PC-3 (cell line): Measurements from ENCODE around the gene GCA. TPM values are rescaled to one million over a fixed set of nuclear protein-coding genes. Genes with fewer than 3 reads are reported as not detected.
A peak's percentile ranks its signal among the peaks of the same experiment; 100 is the strongest.

ENCODE experiments used
- ATAC-seq: fragments of 200-7000 bp; cut with Tn5 transposase; 2 replicates; pipeline ENCODE4 v1.9.1; 2020; ENCODE audit warnings: mild to moderate bottlenecking, moderate library complexity
- BruUV-seq: library from RNA; stranded (reverse); fragments of 400-500 nt; replicated peaks from 2 replicates; lab custom pipeline; 2021; lab: Mats Ljungman, UMichigan
- CTCF ChIA-PET: fragments of 300-600 bp; sonication (Branson Sonifier 250); formaldehyde crosslinking; loops from one replicate; lab custom pipeline; 2022; ENCODE audit warnings: antibody characterized with exemption; lab: Charles Lee
- POLR2A ChIA-PET: fragments of 300-600 bp; sonication (Branson Sonifier 250); formaldehyde crosslinking; loops from one replicate; lab custom pipeline; 2022; ENCODE audit warnings: antibody characterized with exemption; ENCODE audit not compliant: unreplicated experiment; lab: Charles Lee
- DNase-seq: peaks from one replicate; pipeline ENCODE4 v3.0.0-alpha.2; 2015
- H2AFZ ChIP-seq: fragments of 300-600 bp; sonication (generic); 2 replicates; pipeline ENCODE4 v1.6.0; 2016; ENCODE audit warnings: antibody characterized with exemption, low read length
- H3F3A ChIP-seq: fragments of 300-600 bp; sonication (generic); one replicate; pipeline ENCODE4 v1.6.0; 2017; ENCODE audit warnings: antibody characterized with exemption, low read length, control low read depth, mild to moderate bottlenecking; ENCODE audit not compliant: unreplicated experiment
- H3K27ac ChIP-seq: fragments of 300-600 bp; sonication (generic); 2 replicates; pipeline ENCODE4 v1.5.1; 2016; ENCODE audit warnings: mild to moderate bottlenecking, low read length
- H3K27me3 ChIP-seq: fragments of 300-600 bp; sonication (generic); 2 replicates; pipeline ENCODE4 v1.6.1; 2016; ENCODE audit warnings: low read length, mixed read lengths
- H3K36me3 ChIP-seq: fragments of 300-600 bp; sonication (generic); 2 replicates; pipeline ENCODE4 v1.6.1; 2016; ENCODE audit warnings: low read depth, mixed run types, low read length, mixed read lengths
- H3K4me1 ChIP-seq: fragments of 300-600 bp; sonication (generic); 2 replicates; pipeline ENCODE4 v1.5.1; 2016; ENCODE audit warnings: low read length; ENCODE audit not compliant: insufficient read depth
- H3K4me2 ChIP-seq: fragments of 300-600 bp; sonication (generic); 2 replicates; pipeline ENCODE4 v1.6.0; 2016; ENCODE audit warnings: low read length
- H3K4me3 ChIP-seq: fragments of 300-600 bp; sonication (generic); 2 replicates; pipeline ENCODE4 v1.5.1; 2016; ENCODE audit warnings: mild to moderate bottlenecking, low read length, mixed read lengths
- H3K79me2 ChIP-seq: fragments of 300-600 bp; sonication (generic); 2 replicates; pipeline ENCODE4 v1.6.1; 2017; ENCODE audit warnings: low read length, mixed read lengths
- H3K9ac ChIP-seq: fragments of 300-600 bp; sonication (generic); 2 replicates; pipeline ENCODE4 v1.6.0; 2016; ENCODE audit warnings: mild to moderate bottlenecking, low read length
- H3K9me2 ChIP-seq: fragments of 300-600 bp; sonication (generic); replicated peaks from 2 replicates; pipeline ENCODE4 v1.6.1; 2016; ENCODE audit warnings: mixed run types, low read length, mixed read lengths
- H3K9me3 ChIP-seq: fragments of 300-600 bp; sonication (generic); 2 replicates; pipeline ENCODE4 v1.6.1; 2016; ENCODE audit warnings: low read length, mixed read lengths
- H4K20me1 ChIP-seq: fragments of 300-600 bp; sonication (generic); 2 replicates; pipeline ENCODE4 v1.6.1; 2016; ENCODE audit warnings: low read length, mixed read lengths
- CTCF ChIP-seq: fragments of 300-600 bp; sonication (generic); conservative IDR thresholded peaks from 2 replicates; pipeline ENCODE4 v1.5.1; 2017; ENCODE audit warnings: antibody characterized with exemption, low read depth, mild to moderate bottlenecking, low read length
- EZH2 ChIP-seq: fragments of 300-600 bp; sonication (generic); IDR thresholded peaks from one replicate; pipeline ENCODE4 v1.6.1; 2017; ENCODE audit warnings: antibody characterized with exemption, mild to moderate bottlenecking, low read length; ENCODE audit not compliant: unreplicated experiment
- EZH2phosphoT487 ChIP-seq: fragments of 300-600 bp; sonication (generic); IDR thresholded peaks from 2 replicates; pipeline ENCODE4 v1.6.1; 2018; ENCODE audit warnings: mild to moderate bottlenecking, antibody characterized with exemption, low read length, borderline replicate concordance
- intact Hi-C: fragments of 100-400 bp; cut with micrococcal nuclease; formaldehyde crosslinking; loops from 2 replicates; pipeline ENCODE4 v1.9.0; 2023
- total RNA-seq: library from RNA; depleted of rRNA; stranded (reverse); fragments of >200 nt; gene quantifications from 2 replicates; pipeline ENCODE4 v1.2.3, GENCODE V29; 2014

GCA gene
- total RNA-seq, 1 experiment from 2014 or later, result 18.7 TPM

DNA sequence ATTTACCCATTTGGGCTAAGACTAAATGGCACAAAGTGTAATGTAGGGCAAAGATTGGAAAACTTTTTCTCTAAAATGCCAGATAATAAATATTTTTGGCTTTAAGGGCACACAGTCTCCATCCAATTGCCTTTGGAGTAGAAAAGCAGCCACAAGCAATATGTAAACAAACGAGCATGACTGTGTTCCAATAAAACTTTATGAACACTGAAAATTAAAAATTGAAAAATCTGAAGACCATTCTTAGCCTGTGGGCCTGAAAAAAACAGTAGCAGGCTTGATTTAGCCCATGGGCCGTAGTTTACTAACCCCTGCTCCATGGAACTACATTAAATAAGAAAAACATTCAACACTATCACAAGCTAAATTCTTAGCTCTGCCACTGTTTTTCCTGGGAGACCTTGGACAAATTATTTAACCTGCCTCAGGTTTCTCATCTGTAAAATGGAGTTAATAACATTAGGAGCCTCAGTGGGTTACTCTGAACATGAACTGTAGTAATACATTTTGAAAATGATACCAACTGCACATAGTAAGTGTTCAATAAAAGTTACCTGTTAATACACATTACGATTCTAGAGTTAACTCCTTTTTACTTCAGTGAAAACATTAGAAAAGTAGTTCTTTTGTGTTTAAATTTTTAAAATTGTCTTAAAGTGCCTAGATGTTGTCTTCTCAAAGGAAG is 26.7 kb upstream of the GCA start:
- peak overlapping the region; percentile 91 for H2AFZ ChIP-seq
- H3K27ac ChIP-seq, result no peak overlapping the region
- BruUV-seq, result no TSS peak
- peak overlapping the region; percentile 64; the same call in 1 of the 2 replicates for H3K9ac ChIP-seq
- ChIA-PET CTCF (interaction anchor here (0.7 kb wide), 1 partner anchor 950 kb away, joined by 3 read pairs; no protein-coding TSS in a partner anchor), POLR2A (interaction anchor here (0.6 kb wide), 1 partner anchor 1102 kb away, joined by 3 read pairs; no protein-coding TSS in a partner anchor)
- H3K79me2 ChIP-seq, result no peaks in the 10 kb centered on the region
- no peak for ATAC-seq
- no peaks in the 10 kb centered on the region for H3K36me3 ChIP-seq
- no peaks in the 10 kb centered on the region for H3F3A ChIP-seq
- no peaks in the 10 kb centered on the region for H3K9me2 ChIP-seq
- no peaks in the 10 kb centered on the region for H3K9me3 ChIP-seq
- peaks cover 24% of the 10 kb centered on the region for H3K4me1 ChIP-seq
- H3K4me2 ChIP-seq, result peak overlapping the region; percentile 82
- peak; percentile 25 for DNase-seq
- intact Hi-C loops, result no loop called here
- TF ChIP-seq EZH2phosphoT487 (no peak), EZH2 (no peak), CTCF (no peak)
- no peaks in the 10 kb centered on the region for H4K20me1 ChIP-seq
- peak overlapping the region; percentile 89 for H3K4me3 ChIP-seq
- H3K27me3 ChIP-seq, result no peaks in the 10 kb centered on the region

DNA sequence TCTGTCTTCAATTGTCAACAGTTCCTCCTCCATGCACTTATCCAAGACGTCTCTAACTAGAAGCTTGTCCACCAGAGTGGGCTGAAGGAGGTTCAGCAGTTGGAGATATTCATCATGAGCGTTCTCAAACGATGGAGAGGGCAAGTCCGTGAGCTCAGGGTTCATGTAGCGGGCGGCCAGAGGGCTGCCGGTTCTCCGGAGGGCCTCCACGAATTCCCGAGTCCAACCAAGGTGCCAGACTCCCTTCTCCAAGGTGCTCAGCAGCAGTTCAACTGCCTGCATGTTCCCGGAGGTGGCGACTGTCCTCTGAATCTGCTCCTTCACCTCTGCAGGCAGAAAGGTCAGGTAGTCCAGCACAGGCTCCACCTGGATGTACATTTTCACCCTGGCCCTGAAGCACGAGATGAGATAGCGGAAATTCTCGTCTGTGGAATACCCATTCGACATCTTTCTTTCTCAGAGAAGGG is 26.0 kb upstream of the GCA start:
- ATAC-seq (peak; percentile 40), DNase-seq (peak; percentile 49)
- Histone ChIP-seq H3K4me1 (peaks cover 24% of the 10 kb centered on the region), H2AFZ (peak overlapping the region; percentile 91), H3K4me2 (peak overlapping the region; percentile 82), H3K9me3 (no peaks in the 10 kb centered on the region), H3K36me3 (no peaks in the 10 kb centered on the region), H3K27ac (peak overlapping the region; percentile 74), H3K79me2 (no peaks in the 10 kb centered on the region), H3K9ac (peak overlapping the region; percentile 64), H4K20me1 (no peaks in the 10 kb centered on the region), H3F3A (no peaks in the 10 kb centered on the region), H3K4me3 (peak overlapping the region; percentile 89), H3K9me2 (no peaks in the 10 kb centered on the region), H3K27me3 (no peaks in the 10 kb centered on the region)
- intact Hi-C loops, result no loop called here
- TF ChIP-seq EZH2phosphoT487 (no peak), CTCF (no peak), EZH2 (no peak)
- CTCF ChIA-PET, result interaction anchor here (0.6 to 0.7 kb wide), 2 partner anchors 98 to 951 kb away, joined by 3 read pairs; no protein-coding TSS in a partner anchor
- POLR2A ChIA-PET, result interaction anchor here (0.6 kb wide), 1 partner anchor 1102 kb away, joined by 3 read pairs; no protein-coding TSS in a partner anchor
- BruUV-seq, result TSS peak; percentile 47
